Measurements from ENCODE around the gene CORIN.
"Not testable (repeated sequence)": the region's sequence is repeated elsewhere in the genome, so short reads cannot be mapped to it uniquely, and the experiment has no call there.

The CORIN gene

DNA sequence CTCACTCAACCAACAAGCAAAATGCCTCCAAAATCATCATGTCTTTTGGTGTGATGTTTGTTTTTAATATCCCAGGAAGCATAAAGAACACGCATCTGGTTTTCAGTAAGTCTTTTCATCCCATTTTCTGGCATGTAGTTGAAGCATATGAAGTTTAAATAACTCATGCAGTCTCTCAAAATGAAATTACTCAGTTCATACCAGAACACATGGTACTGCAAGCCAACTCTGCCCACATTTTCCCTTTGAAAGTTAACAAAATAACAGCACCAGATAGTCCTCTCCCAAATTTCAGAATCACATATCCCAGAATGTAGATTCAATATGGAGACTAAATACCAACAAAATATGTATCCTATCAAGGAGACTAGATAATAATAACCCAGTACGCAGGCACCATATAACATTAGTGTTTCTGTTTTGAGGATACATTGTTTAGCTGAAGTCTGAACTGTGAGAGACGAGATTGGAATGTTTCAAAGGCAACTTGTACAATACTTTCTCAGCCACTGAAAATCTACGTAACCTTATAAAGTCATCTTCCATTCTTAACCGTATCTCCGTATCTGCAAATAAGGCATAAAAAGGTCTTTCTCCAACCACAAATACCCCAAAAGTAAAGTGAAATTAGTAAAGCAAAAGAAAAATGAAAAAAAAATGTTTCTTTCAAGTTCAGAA is 23.1 kb downstream of the CORIN start:
- no peaks in the 10 kb centered on the region for H3K4me1 Mint-ChIP-seq
- no peak overlapping the region for H3K27ac Mint-ChIP-seq
- H3K27me3 Mint-ChIP-seq: peaks cover 14% of the 10 kb centered on the region
- H3K4me3 Mint-ChIP-seq: no peak overlapping the region
- no peaks in the 10 kb centered on the region for H3K36me3 Mint-ChIP-seq
- no peaks in the 10 kb centered on the region for H3K9me3 Mint-ChIP-seq

GRCh38 chr4:47809654-47810203 is 28.1 kb downstream of the CORIN start:
- Mint-ChIP-seq H3K27me3 (peaks cover 8% of the 10 kb centered on the region), H3K27ac (no peak overlapping the region)

GRCh38 chr4:47804598-47804997 is 33.3 kb downstream of the CORIN start:
- Mint-ChIP-seq H3K27ac (no peak overlapping the region), H3K9me3 (no peaks in the 10 kb centered on the region), H3K27me3 (peaks cover 4% of the 10 kb centered on the region), H3K36me3 (peaks cover 2% of the 10 kb centered on the region), H3K4me1 (no peaks in the 10 kb centered on the region), H3K4me3 (no peak overlapping the region)

More at GRCh38 chr4:47809654-47810203, 28.1 kb downstream of the CORIN start:
- no peaks in the 10 kb centered on the region for H3K9me3 Mint-ChIP-seq
- H3K36me3 Mint-ChIP-seq: no peaks in the 10 kb centered on the region
- no peaks in the 10 kb centered on the region for H3K4me1 Mint-ChIP-seq
- H3K4me3 Mint-ChIP-seq: no peak overlapping the region

- peaks cover 2% of the 10 kb centered on the region for H3K36me3 Mint-ChIP-seq
- no peak overlapping the region for H3K4me3 Mint-ChIP-seq
- H3K27me3 Mint-ChIP-seq: peaks cover 4% of the 10 kb centered on the region
- no peak overlapping the region for H3K27ac Mint-ChIP-seq
- H3K9me3 Mint-ChIP-seq: no peaks in the 10 kb centered on the region
- H3K4me1 Mint-ChIP-seq: no peaks in the 10 kb centered on the region
Observed at GRCh38 chr4:47801481-47802002, 36.3 kb downstream of the CORIN start.

DNA sequence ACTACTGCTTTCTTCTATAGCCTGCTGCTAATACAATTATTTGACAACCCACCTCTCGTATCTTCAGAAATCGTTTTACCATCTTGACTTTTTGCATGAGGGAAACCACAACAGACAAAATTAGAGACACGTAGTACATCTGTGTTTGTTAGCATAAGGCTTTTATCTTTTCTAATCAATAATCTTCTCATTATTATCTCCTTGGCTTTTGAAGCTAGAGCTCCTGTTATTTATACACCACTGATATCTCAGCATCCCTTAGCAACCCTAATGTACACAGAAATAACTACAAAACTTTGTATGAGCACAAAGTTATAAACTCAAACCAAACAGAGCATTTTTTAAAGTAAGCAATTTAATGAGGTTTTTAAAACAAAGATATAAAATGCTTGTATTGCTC is 39.7 kb downstream of the CORIN start:
- Mint-ChIP-seq H3K36me3 (no peaks in the 10 kb centered on the region), H3K4me1 (no peaks in the 10 kb centered on the region), H3K27ac (no peak overlapping the region), H3K27me3 (peaks cover 1% of the 10 kb centered on the region), H3K9me3 (no peaks in the 10 kb centered on the region), H3K4me3 (no peak overlapping the region)

GRCh38 chr4:47791965-47792364 is 45.9 kb downstream of the CORIN start:
- H3K27ac Mint-ChIP-seq: peak overlapping the region; percentile 20
- H3K4me1 Mint-ChIP-seq: no peaks in the 10 kb centered on the region
- H3K27me3 Mint-ChIP-seq: peaks cover 1% of the 10 kb centered on the region
- H3K36me3 Mint-ChIP-seq: no peaks in the 10 kb centered on the region
- no peak overlapping the region for H3K4me3 Mint-ChIP-seq
- no peaks in the 10 kb centered on the region for H3K9me3 Mint-ChIP-seq

- no peaks in the 10 kb centered on the region for H3K4me1 Mint-ChIP-seq
- peaks cover under 1% of the 10 kb centered on the region for H3K27me3 Mint-ChIP-seq
- H3K27ac Mint-ChIP-seq: no peak overlapping the region
- H3K36me3 Mint-ChIP-seq: no peaks in the 10 kb centered on the region
- no peaks in the 10 kb centered on the region for H3K9me3 Mint-ChIP-seq
- no peak overlapping the region for H3K4me3 Mint-ChIP-seq
Observed at GRCh38 chr4:47790105-47790504, 47.8 kb downstream of the CORIN start.

GRCh38 chr4:47788126-47788525 is 49.7 kb downstream of the CORIN start:
- no peaks in the 10 kb centered on the region for H3K9me3 Mint-ChIP-seq
- no peak overlapping the region for H3K4me3 Mint-ChIP-seq
- H3K27ac Mint-ChIP-seq: no peak overlapping the region
- peaks cover 3% of the 10 kb centered on the region for H3K27me3 Mint-ChIP-seq
- no peaks in the 10 kb centered on the region for H3K36me3 Mint-ChIP-seq
- no peaks in the 10 kb centered on the region for H3K4me1 Mint-ChIP-seq

GRCh38 chr4:47786958-47787370 is 50.9 kb downstream of the CORIN start:
- H3K4me1 Mint-ChIP-seq: no peaks in the 10 kb centered on the region

GRCh38 chr4:47785153-47785552 is 52.7 kb downstream of the CORIN start:
- H3K27me3 Mint-ChIP-seq: peaks cover 5% of the 10 kb centered on the region
- no peaks in the 10 kb centered on the region for H3K36me3 Mint-ChIP-seq
- no peaks in the 10 kb centered on the region for H3K4me1 Mint-ChIP-seq
- H3K27ac Mint-ChIP-seq: no peak overlapping the region
- peaks cover 2% of the 10 kb centered on the region for H3K9me3 Mint-ChIP-seq
- H3K4me3 Mint-ChIP-seq: no peak overlapping the region

More at GRCh38 chr4:47786958-47787370, 50.9 kb downstream of the CORIN start:
- peaks cover 3% of the 10 kb centered on the region for H3K27me3 Mint-ChIP-seq
- H3K4me3 Mint-ChIP-seq: no peak overlapping the region
- H3K27ac Mint-ChIP-seq: no peak overlapping the region
- H3K36me3 Mint-ChIP-seq: no peaks in the 10 kb centered on the region
- H3K9me3 Mint-ChIP-seq: no peaks in the 10 kb centered on the region

DNA sequence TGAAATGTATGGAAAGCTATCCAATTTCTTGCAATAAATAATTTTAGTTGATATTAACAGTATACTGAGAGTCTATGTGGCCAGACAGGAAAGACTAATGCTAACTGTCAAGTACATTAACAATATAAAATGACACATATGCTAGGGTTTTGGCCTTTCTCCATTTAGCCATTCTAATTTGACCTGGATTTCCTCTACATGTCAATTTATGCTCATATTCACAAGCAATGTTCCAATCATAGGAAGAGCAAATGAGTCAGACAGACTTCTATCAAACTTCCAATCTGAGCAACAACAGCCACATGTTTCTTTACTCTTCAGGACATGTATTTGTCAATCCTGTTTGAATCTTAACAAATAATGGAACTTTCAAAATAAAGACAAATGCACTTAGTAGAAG is 53.6 kb downstream of the CORIN start:
- peaks cover 6% of the 10 kb centered on the region for H3K27me3 Mint-ChIP-seq

DNA sequence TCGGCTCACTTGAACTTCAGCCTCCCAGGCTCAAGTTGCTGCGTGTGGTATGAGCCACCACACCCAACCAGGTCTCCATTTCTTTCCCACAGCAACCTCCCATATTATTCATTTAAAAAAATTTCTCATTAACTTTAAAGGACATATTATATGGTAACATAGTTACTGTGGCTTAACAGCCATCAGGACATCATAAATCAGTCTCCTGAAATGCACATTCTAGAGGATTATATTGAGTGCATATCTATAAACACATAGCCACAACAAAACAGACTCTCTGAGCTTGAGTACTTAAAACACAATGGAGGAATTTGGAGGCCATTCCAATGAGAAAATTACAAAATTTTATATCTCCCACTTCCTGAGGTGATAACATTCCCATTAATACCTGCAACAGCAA is 61.5 kb downstream of the CORIN start:
- no peaks in the 10 kb centered on the region for H3K36me3 Mint-ChIP-seq
- peaks cover 3% of the 10 kb centered on the region for H3K9me3 Mint-ChIP-seq
- H3K27ac Mint-ChIP-seq: no peak overlapping the region
- no peak overlapping the region for H3K4me3 Mint-ChIP-seq
- H3K27me3 Mint-ChIP-seq: peaks cover 8% of the 10 kb centered on the region
- no peaks in the 10 kb centered on the region for H3K4me1 Mint-ChIP-seq

More for the DNA sequence above, 53.6 kb downstream of the CORIN start:
- Mint-ChIP-seq H3K27ac (no peak overlapping the region), H3K4me1 (no peaks in the 10 kb centered on the region), H3K36me3 (no peaks in the 10 kb centered on the region), H3K4me3 (no peak overlapping the region), H3K9me3 (peaks cover 3% of the 10 kb centered on the region)

DNA sequence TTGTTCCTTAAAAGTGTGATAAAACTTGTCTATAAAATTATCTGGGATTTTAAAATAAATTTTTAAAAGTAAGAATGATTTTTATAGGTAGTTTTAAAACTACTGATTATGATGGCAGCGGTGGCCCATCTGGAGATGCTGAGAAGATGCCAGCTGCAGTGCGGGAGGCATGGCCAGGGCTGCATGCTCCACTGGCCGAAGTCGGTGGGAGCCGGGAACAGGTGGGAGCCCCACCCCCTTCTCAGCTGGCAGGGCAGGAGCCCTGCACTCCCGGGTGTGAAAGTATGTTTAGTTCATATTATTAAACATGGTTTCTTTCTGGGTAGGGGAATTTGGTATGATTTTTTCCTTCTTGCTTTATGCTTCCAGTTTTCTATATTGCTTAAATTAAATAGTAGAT is 63.8 kb downstream of the CORIN start:
- no peaks in the 10 kb centered on the region for H3K4me1 Mint-ChIP-seq
- H3K9me3 Mint-ChIP-seq: no peaks in the 10 kb centered on the region
- no peaks in the 10 kb centered on the region for H3K36me3 Mint-ChIP-seq
- H3K27me3 Mint-ChIP-seq: peaks cover 5% of the 10 kb centered on the region
- no peak overlapping the region for H3K27ac Mint-ChIP-seq
- no peak overlapping the region for H3K4me3 Mint-ChIP-seq

DNA sequence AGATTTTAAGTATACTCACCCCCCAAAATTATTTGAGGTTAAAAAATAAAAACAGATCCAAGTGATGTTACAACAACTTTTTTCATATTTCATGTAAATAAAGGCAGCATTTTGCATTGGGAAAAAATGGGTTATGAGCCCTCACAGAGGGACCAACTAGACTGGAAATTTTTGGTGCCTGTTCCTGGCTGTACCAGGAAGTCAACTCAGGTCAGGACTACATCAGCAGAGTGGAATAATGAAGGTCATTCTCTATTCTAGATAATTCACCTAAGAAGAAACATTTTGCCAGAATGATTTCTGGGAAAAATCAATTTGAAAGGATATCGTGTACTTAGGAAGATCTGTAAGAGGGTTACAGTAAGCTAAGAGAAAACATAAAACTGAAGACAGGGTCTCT is 66.8 kb downstream of the CORIN start:
- H3K9me3 Mint-ChIP-seq: no peaks in the 10 kb centered on the region
- H3K27me3 Mint-ChIP-seq: peaks cover 6% of the 10 kb centered on the region
- H3K4me3 Mint-ChIP-seq: no peak overlapping the region

DNA sequence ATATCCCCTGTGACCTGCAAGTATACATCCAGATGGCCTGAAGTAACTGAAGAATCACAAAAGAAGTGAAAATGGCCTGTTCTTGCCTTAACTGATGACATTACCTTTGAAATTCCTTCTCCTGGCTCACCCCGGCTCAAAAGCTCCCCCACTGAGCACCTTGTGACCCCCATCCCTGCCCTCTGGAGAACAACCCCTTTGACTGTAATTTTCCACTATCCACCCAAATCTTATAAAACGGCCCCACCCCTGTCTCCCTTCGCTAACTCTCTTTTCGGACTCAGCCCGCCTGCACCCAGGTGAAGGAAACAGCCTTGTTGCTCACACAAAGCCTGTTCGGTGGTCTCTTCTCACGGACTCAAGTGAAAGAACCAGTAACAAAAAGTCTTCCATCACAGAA is 69.9 kb downstream of the CORIN start:
- not testable (repeated sequence) for H3K4me3 Mint-ChIP-seq, H3K27me3 Mint-ChIP-seq, H3K4me1 Mint-ChIP-seq, H3K9me3 Mint-ChIP-seq, H3K27ac Mint-ChIP-seq, H3K36me3 Mint-ChIP-seq

More for the DNA sequence above, 66.8 kb downstream of the CORIN start:
- Mint-ChIP-seq H3K27ac (no peak overlapping the region), H3K36me3 (no peaks in the 10 kb centered on the region), H3K4me1 (no peaks in the 10 kb centered on the region)

GRCh38 chr4:47763279-47763678 is 74.6 kb downstream of the CORIN start:
- Mint-ChIP-seq H3K9me3 (peaks cover 5% of the 10 kb centered on the region), H3K4me1 (no peaks in the 10 kb centered on the region), H3K36me3 (no peaks in the 10 kb centered on the region)

More at GRCh38 chr4:47763279-47763678, 74.6 kb downstream of the CORIN start:
- Mint-ChIP-seq H3K27me3 (peaks cover 7% of the 10 kb centered on the region), H3K27ac (no peak overlapping the region), H3K4me3 (no peak overlapping the region)

Measured in activated naive CD4-positive, alpha-beta T cell treated with anti-CD3 and anti-CD28 coated beads, Interleukin-2, amount 50 U/mL, for 24 hours (primary cell).